ENCODE results near the gene LRP1B. TPM values are rescaled to one million over a fixed set of nuclear protein-coding genes. Genes with fewer than 3 reads are reported as not detected.

The LRP1B gene
- total RNA-seq, 1 donor from 2014 or later: 0.54 TPM

DNA sequence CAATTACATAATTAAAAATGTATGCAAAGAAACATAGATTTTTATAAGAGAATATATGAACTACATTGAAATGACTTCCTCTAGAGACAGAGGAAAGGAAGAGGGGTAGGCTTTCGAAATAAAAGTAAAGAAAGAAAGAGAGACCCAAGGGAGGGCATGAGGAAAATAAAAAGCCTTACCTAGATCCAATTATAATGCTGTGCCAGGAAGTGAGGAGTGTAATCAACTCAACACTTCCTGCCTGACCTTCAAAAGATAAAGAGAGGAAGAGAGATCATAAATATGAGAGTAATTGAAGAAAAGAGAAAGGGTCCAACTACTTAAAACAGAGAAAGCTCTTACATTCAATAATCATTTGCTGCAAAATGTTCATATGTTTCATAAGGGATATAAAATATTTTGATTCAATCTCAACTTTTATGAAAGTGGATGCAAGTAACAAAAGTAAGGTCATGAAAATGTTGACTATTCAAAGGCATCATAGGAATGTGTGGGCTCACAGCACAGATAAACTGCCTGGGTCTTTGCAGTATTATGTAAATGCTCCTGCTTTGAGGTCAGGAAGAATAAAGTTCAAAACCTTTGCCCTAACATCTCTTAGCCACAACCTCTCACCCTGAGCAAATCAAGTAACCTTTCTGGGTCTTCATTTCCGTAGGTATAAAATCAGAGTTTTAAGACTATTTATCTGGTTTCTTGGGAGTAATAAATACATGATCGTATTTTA is 1237.7 kb downstream of the LRP1B start:
- no peak overlapping the region for H3K4me3 Mint-ChIP-seq
- DNase-seq (ENCODE audit: low read depth, low spot score): no peak
- TF ChIP-seq, protein P1, sequence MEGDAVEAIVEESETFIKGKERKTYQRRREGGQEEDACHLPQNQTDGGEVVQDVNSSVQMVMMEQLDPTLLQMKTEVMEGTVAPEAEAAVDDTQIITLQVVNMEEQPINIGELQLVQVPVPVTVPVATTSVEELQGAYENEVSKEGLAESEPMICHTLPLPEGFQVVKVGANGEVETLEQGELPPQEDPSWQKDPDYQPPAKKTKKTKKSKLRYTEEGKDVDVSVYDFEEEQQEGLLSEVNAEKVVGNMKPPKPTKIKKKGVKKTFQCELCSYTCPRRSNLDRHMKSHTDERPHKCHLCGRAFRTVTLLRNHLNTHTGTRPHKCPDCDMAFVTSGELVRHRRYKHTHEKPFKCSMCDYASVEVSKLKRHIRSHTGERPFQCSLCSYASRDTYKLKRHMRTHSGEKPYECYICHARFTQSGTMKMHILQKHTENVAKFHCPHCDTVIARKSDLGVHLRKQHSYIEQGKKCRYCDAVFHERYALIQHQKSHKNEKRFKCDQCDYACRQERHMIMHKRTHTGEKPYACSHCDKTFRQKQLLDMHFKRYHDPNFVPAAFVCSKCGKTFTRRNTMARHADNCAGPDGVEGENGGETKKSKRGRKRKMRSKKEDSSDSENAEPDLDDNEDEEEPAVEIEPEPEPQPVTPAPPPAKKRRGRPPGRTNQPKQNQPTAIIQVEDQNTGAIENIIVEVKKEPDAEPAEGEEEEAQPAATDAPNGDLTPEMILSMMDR (conservative IDR thresholded peaks at IDR 0.05): no peak
- peaks cover 4% of the 10 kb centered on the region for H3K4me1 Mint-ChIP-seq
- peaks cover 2% of the 10 kb centered on the region for H3K9me3 Mint-ChIP-seq
- H3K36me3 Mint-ChIP-seq (ENCODE audit: low read depth): no peaks in the 10 kb centered on the region
- H3K27ac Mint-ChIP-seq (ENCODE audit: unreplicated experiment): no peak overlapping the region
- H3K27me3 Mint-ChIP-seq (ENCODE audit: low read depth): no peaks in the 10 kb centered on the region

DNA sequence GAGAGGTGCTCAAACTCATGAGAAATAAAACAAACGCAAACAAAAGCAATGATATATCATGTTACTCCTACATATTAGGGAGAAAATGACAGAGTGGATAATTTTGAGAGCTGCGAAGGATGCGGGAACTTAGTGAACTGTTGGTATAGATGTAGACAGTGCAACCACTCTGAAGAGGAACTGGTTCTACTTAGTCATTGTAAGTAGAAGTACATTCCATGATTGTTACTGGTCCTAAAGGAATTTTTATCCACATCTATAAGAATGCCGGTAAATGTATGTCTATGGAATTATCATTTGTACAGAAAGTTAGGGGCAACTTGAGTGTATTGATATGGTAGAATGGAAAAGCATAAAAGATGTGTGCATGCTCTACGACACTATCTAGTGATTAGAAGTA is 1238.4 kb downstream of the LRP1B start:
- Mint-ChIP-seq H3K4me1 (peaks cover 4% of the 10 kb centered on the region), H3K27me3 (ENCODE audit: low read depth) (no peaks in the 10 kb centered on the region), H3K9me3 (peaks cover 2% of the 10 kb centered on the region), H3K27ac (ENCODE audit: unreplicated experiment) (no peak overlapping the region), H3K4me3 (no peak overlapping the region), H3K36me3 (ENCODE audit: low read depth) (no peaks in the 10 kb centered on the region)
- DNase-seq (ENCODE audit: low read depth, low spot score): no peak
- TF ChIP-seq, protein P1 (conservative IDR thresholded peaks at IDR 0.05): no peak

DNA sequence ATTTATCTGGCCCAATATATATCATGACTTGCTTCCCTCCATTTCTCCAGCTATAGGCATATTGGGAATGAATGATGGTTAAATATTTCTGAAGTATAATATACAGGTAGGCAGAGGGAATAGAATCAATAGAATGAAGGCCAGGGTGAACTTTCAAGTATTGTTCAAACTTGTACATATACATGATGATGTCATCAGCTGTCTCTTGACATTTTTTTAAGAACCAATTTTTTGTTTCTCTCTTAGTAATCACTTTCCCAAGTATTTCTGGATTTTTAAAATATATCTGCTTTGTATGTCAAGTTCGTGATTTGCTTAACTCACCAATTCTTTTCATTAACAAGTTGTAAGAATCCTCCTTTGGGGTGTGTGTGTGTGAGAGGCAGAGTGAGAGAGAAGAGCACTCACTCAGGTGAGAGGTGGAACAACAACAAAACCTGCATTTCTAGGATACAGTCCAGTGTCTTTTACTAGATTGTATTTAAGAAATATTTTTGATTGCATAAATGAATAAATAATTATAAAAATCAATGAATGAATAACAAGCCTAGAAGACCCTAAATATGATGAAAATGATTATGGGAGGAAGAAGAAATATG is 1239.1 kb downstream of the LRP1B start:
- no peak for DNase-seq (ENCODE audit: low read depth, low spot score)
- Mint-ChIP-seq H3K27ac (ENCODE audit: unreplicated experiment) (no peak overlapping the region), H3K4me3 (no peak overlapping the region), H3K9me3 (no peaks in the 10 kb centered on the region), H3K4me1 (peaks cover 4% of the 10 kb centered on the region), H3K27me3 (ENCODE audit: low read depth) (no peaks in the 10 kb centered on the region), H3K36me3 (ENCODE audit: low read depth) (no peaks in the 10 kb centered on the region)
- TF ChIP-seq, protein P1 (conservative IDR thresholded peaks at IDR 0.05): peak; percentile 48

DNA sequence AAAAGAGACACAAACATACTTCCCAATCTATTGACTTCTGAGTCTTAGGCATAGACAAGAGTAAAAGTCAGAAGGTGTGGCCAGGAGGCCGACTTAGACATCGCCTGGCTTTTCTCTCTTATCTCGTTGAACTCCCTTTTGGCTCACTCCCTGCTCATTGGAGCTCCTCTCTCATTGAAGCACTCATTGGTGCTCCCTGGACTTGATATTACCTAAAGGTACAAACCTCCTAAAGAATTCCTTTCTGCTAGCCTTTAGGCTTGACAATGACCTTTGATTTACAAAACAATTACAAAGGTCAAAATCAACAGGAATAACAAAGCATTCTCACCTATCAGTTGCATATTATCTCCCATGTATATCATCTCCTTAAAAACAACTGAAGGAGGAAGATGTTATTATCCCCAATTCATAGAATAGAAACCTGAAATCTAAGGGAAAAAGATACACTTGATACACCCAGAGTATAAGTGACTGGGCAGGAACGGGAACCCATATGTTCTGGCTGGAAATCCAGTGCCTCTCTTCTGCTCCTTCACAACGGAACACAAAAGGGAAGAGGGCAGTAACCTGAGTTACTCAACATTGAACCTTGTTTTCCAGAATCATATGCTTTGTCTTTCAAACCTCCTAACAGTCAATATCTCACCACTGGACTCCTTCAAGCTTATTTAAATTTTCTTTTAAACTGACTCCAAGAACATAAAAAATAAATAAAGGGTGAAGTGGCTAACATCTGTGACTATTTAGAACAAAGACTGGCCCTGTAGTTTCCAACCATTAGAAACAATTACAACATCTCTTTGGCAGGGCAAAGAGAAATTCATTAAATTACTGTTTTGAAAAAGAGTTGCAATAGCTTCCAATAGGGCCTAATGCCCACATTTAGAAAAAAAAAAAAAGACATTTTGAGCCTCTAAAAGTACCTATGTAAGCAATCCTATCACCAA is 1247.9 kb downstream of the LRP1B start:
- no peaks in the 10 kb centered on the region for H3K36me3 Mint-ChIP-seq (ENCODE audit: low read depth)
- TF ChIP-seq, protein P1 (conservative IDR thresholded peaks at IDR 0.05): no peak
- no peaks in the 10 kb centered on the region for H3K4me1 Mint-ChIP-seq
- H3K4me3 Mint-ChIP-seq: no peak overlapping the region
- no peaks in the 10 kb centered on the region for H3K27me3 Mint-ChIP-seq (ENCODE audit: low read depth)
- no peak for DNase-seq (ENCODE audit: low read depth, low spot score)
- H3K9me3 Mint-ChIP-seq: peaks cover 5% of the 10 kb centered on the region
- no peak overlapping the region for H3K27ac Mint-ChIP-seq (ENCODE audit: unreplicated experiment)

DNA sequence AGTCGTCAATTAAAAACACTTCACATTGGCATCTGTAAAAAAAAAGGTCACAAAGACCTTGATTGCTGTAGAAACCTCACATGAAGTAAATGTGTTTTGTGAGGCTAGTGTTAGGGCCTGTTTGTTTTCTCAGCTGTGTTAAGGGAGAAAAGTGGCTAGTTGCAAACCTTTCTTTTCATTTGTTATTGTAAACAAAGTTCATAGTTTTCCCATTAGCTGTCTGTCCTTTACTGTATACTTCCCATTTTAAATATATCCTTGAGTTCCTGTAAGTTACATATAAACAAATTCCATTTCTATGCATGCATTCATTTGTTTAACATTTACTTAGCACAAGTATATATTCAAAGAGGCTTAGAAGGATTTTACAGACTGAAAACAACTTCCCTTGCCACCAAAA is 1250.2 kb downstream of the LRP1B start:
- DNase-seq (ENCODE audit: low read depth, low spot score): no peak
- Mint-ChIP-seq H3K4me1 (no peaks in the 10 kb centered on the region), H3K36me3 (ENCODE audit: low read depth) (peaks cover 9% of the 10 kb centered on the region), H3K27me3 (ENCODE audit: low read depth) (no peaks in the 10 kb centered on the region), H3K27ac (ENCODE audit: unreplicated experiment) (no peak overlapping the region), H3K4me3 (no peak overlapping the region), H3K9me3 (peaks cover 13% of the 10 kb centered on the region)
- TF ChIP-seq, protein P1 (conservative IDR thresholded peaks at IDR 0.05): no peak

Measured in neural crest cell (in vitro differentiated cells).